Keratinocyte (primary cell): ENCODE measurements around the gene CDKAL1. TPM values are rescaled to one million over a fixed set of nuclear protein-coding genes. Genes with fewer than 3 reads are reported as not detected.

Experiments used
- DNase-seq: peaks from one replicate; pipeline ENCODE4 v3.0.0-alpha.2; 2011; ENCODE audit warnings: low read depth, missing footprints, low spot score
- FAIRE-seq: peaks from 2 replicates; lab custom pipeline; 2011; peaks lifted over from hg19 to GRCh38; lab: Jason Lieb, UNC
- H2AFZ ChIP-seq: 2 replicates; pipeline ENCODE4 v1.6.0; 2012; ENCODE audit warnings: low read length, control low read depth, inconsistent platforms; ENCODE audit not compliant: control insufficient read depth
- H3K27ac ChIP-seq: 2 replicates; pipeline ENCODE4 v1.5.1; 2011; ENCODE audit warnings: low read length; ENCODE audit not compliant: control insufficient read depth, insufficient read depth
- H3K27me3 ChIP-seq: 3 replicates; pipeline ENCODE4 v1.6.0; 2011; ENCODE audit warnings: low read length; ENCODE audit not compliant: control insufficient read depth, insufficient read depth; ENCODE audit errors: extremely low read depth
- H3K36me3 ChIP-seq, 2 experiments: 2 replicates in 1 of 2; 3 replicates in 1 of 2; pipeline ENCODE4 v1.5.1; 2011; ENCODE audit warnings: low read length in 2 of 2, mild to moderate bottlenecking in 1 of 2; ENCODE audit not compliant: control insufficient read depth in 2 of 2, insufficient read depth in 2 of 2; ENCODE audit errors: extremely low read depth in 1 of 2
- H3K4me1 ChIP-seq: 3 replicates; pipeline ENCODE4 v1.5.1; 2011; ENCODE audit warnings: low read length; ENCODE audit not compliant: control insufficient read depth, insufficient read depth; ENCODE audit errors: extremely low read depth
- H3K4me2 ChIP-seq: 3 replicates; pipeline ENCODE4 v1.6.0; 2011; ENCODE audit warnings: low read depth, low read length; ENCODE audit not compliant: control insufficient read depth, insufficient read depth; ENCODE audit errors: extremely low read depth
- H3K4me3 ChIP-seq, 3 experiments: fragments of 200-600 bp in 1 of 3; sonication (generic) in 1 of 3; 2 replicates in 2 of 3; 3 replicates in 1 of 3; pipeline ENCODE4 v1.5.1; 2011 to 2016; ENCODE audit warnings: low read length in 3 of 3, mild to moderate bottlenecking in 3 of 3, control low read depth in 2 of 3, inconsistent platforms in 1 of 3, low read depth in 1 of 3, mixed read lengths in 1 of 3, mixed run types in 1 of 3, moderate library complexity in 1 of 3; ENCODE audit not compliant: control insufficient read depth in 2 of 3, insufficient read depth in 2 of 3; ENCODE audit errors: extremely low read depth in 1 of 3
- H3K79me2 ChIP-seq: 2 replicates; pipeline ENCODE4 v1.6.0; 2012; ENCODE audit warnings: low read length; ENCODE audit not compliant: control insufficient read depth, insufficient read depth
- H3K9ac ChIP-seq: 3 replicates; pipeline ENCODE4 v1.6.0; 2011; ENCODE audit warnings: low read length; ENCODE audit not compliant: control insufficient read depth, insufficient read depth; ENCODE audit errors: extremely low read depth
- H3K9me1 ChIP-seq: 3 replicates; pipeline ENCODE4 v1.6.0; 2011; ENCODE audit warnings: low read length; ENCODE audit not compliant: control insufficient read depth, insufficient read depth; ENCODE audit errors: extremely low read depth
- H3K9me3 ChIP-seq: 2 replicates; pipeline ENCODE4 v1.5.1; 2012; ENCODE audit warnings: low read depth, low read length; ENCODE audit not compliant: control insufficient read depth
- H4K20me1 ChIP-seq: 3 replicates; pipeline ENCODE4 v1.6.0; 2011; ENCODE audit warnings: low read length; ENCODE audit not compliant: control insufficient read depth, insufficient read depth; ENCODE audit errors: extremely low read depth
- CTCF ChIP-seq, 3 experiments: IDR thresholded peaks in 1 of 3; conservative IDR thresholded peaks in 1 of 3; optimal IDR thresholded peaks in 1 of 3; 2 replicates in 2 of 3; 3 replicates in 1 of 3; pipeline versions ENCODE3 to v1.5.1; 2011; ENCODE audit warnings: low read length in 3 of 3, mild to moderate bottlenecking in 3 of 3, moderate library complexity in 2 of 3, control low read depth in 1 of 3, inconsistent platforms in 1 of 3; ENCODE audit not compliant: insufficient read depth in 2 of 3; ENCODE audit errors: extremely low read depth in 1 of 3
- EZH2 ChIP-seq: IDR thresholded peaks from one replicate; pipeline ENCODE4 v1.6.1; 2012; ENCODE audit warnings: inconsistent platforms, mild to moderate bottlenecking, low read length, moderate library complexity
- dilution Hi-C: fragments of 300-500 bp; cut with MboI; formaldehyde crosslinking; loops from one replicate; pipeline ENCODE4 v1.7.0; 2020; ENCODE audit warnings: low sequenced_read_pairs; ENCODE audit not compliant: extremely low pct_ligation_motif_present
- polyA plus RNA-seq, 5 experiments: library from polyadenylated mRNA; depleted of rRNA in 3 of 5; stranded (reverse) in 3 of 5; stranded (forward) in 1 of 5; unstranded in 1 of 5; fragments of >200 nt; gene quantifications; 1 replicate in 1 of 5; 2 replicates in 3 of 5; 3 replicates in 1 of 5; pipeline versions ENCODE4 v1.2.1 to v1.2.3, GENCODE V29; 2011 to 2012; ENCODE audit warnings: missing spikeins in 2 of 5, low read depth in 1 of 5, low replicate concordance in 1 of 5

The CDKAL1 gene
- polyA plus RNA-seq, 1 donor (not counting 4 experiments of a cell fraction or from before 2014, with no cell fraction given), result 5.6 TPM

- H3K27ac ChIP-seq, result no peak overlapping the region
- H3K27me3 ChIP-seq, result no peaks in the 10 kb centered on the region
- H3K4me1 ChIP-seq, result peaks cover 5% of the 10 kb centered on the region
- no peaks in the 10 kb centered on the region for H3K36me3 ChIP-seq
- no peaks in the 10 kb centered on the region for H4K20me1 ChIP-seq
- dilution Hi-C loops, result no loop called here
- no peak for TF ChIP-seq EZH2
- peak in 2 of 3 experiments; percentile 9 to 22 for TF ChIP-seq CTCF (optimal IDR thresholded peaks at IDR 0.05 in 1 of 3, IDR thresholded peaks at IDR 0.05 in 1 of 3, conservative IDR thresholded peaks at IDR 0.05 in 1 of 3; ENCODE audit: extremely low read depth in 1 of 3, insufficient read depth in 2 of 3, low read length in 3 of 3)
- no peak for FAIRE-seq
- DNase-seq, result peak; percentile 38
- H2AFZ ChIP-seq, result no peak overlapping the region
- H3K9me1 ChIP-seq, result no peaks in the 10 kb centered on the region
- no peaks in the 10 kb centered on the region for H3K9me3 ChIP-seq
- H3K4me3 ChIP-seq, result no peak overlapping the region
- H3K4me2 ChIP-seq, result no peak overlapping the region
- no peak overlapping the region for H3K9ac ChIP-seq
- no peaks in the 10 kb centered on the region for H3K79me2 ChIP-seq
These were observed 411.8 kb downstream of the CDKAL1 start for GRCh38 chr6:20946022-20946421.

- no peak for FAIRE-seq
- no peak overlapping the region for H3K4me3 ChIP-seq
- no peak overlapping the region for H2AFZ ChIP-seq
- DNase-seq, result no peak
- no peaks in the 10 kb centered on the region for H3K9me1 ChIP-seq
- no peaks in the 10 kb centered on the region for H3K36me3 ChIP-seq
- TF ChIP-seq EZH2 (no peak), CTCF (optimal IDR thresholded peaks at IDR 0.05 in 1 of 3, IDR thresholded peaks at IDR 0.05 in 1 of 3, conservative IDR thresholded peaks at IDR 0.05 in 1 of 3; ENCODE audit: extremely low read depth in 1 of 3, insufficient read depth in 2 of 3, low read length in 3 of 3) (no peak)
- no peaks in the 10 kb centered on the region for H3K79me2 ChIP-seq
- H3K4me1 ChIP-seq, result peaks cover 5% of the 10 kb centered on the region
- H3K9ac ChIP-seq, result no peak overlapping the region
- no peak overlapping the region for H3K4me2 ChIP-seq
- H3K27me3 ChIP-seq, result no peaks in the 10 kb centered on the region
- H4K20me1 ChIP-seq, result no peaks in the 10 kb centered on the region
- no peaks in the 10 kb centered on the region for H3K9me3 ChIP-seq
- dilution Hi-C loops, result no loop called here
- H3K27ac ChIP-seq, result no peak overlapping the region
These were observed 412.6 kb downstream of the CDKAL1 start for GRCh38 chr6:20946890-20947289.
